ENCODE data around the gene COLEC11. TPM values are rescaled to one million over a fixed set of nuclear protein-coding genes. Genes with fewer than 3 reads are reported as not detected.
A peak's percentile ranks its signal among the peaks of the same experiment; 100 is the strongest.
"Not testable (repeated sequence)": the region's sequence is repeated elsewhere in the genome, so short reads cannot be mapped to it uniquely, and the experiment has no call there.

The COLEC11 gene
- total and polyA plus RNA-seq, 12 donors, result 16.8 to 155 (median 69.3) TPM

- H3K27me3 ChIP-seq; H3K4me3 ChIP-seq; H3K4me1 ChIP-seq (replicated peaks in 1 of 2); H3K27ac ChIP-seq; H3K9me3 ChIP-seq (replicated peaks in 1 of 3); intact Hi-C loops (cut with DNase I); H3K36me3 ChIP-seq (replicated peaks in 1 of 2): not testable (repeated sequence)
- peak in 2 of 7 donors; percentile 3 to 17 for DNase-seq
- WGBS, 4 donors, result 88 to 98% (median 93%) methylated on average over 15 to 25 of the region's 25 CpGs
Measured at GRCh38 chr2:3616435-3617197, 21.7 kb downstream of the COLEC11 start.

GRCh38 chr2:3617198-3617890, 22.4 kb downstream of the COLEC11 start:
- Histone ChIP-seq H3K9me3 (replicated peaks in 1 of 3) (no peaks in the 10 kb centered on the region), H3K4me3 (no peak overlapping the region), H3K36me3 (replicated peaks in 1 of 2) (no peaks in the 10 kb centered on the region), H3K27ac (no peak overlapping the region), H3K27me3 (no peaks in the 10 kb centered on the region), H3K4me1 (replicated peaks in 1 of 2) (no peaks in the 10 kb centered on the region)
- TF ChIP-seq POLR2A (IDR thresholded peaks at IDR 0.05), result no peak
- TF ChIP-seq CTCF (IDR thresholded peaks at IDR 0.05), result no peak
- intact Hi-C loops (cut with DNase I), result no loop called here
- WGBS, 4 donors, result 91 to 97% (median 95%) methylated on average over 21 of the region's 21 CpGs
- DNase-seq, result peak in 2 of 7 donors; percentile 6 to 18

GRCh38 chr2:3618367-3618766, 23.5 kb downstream of the COLEC11 start:
- H3K27ac ChIP-seq, result no peak overlapping the region
- H3K27me3 ChIP-seq, result no peaks in the 10 kb centered on the region
- no peaks in the 10 kb centered on the region for H3K9me3 ChIP-seq (replicated peaks in 1 of 3)
- no peaks in the 10 kb centered on the region for H3K36me3 ChIP-seq (replicated peaks in 1 of 2)
- no peak for TF ChIP-seq CTCF (IDR thresholded peaks at IDR 0.05)
- no peak for TF ChIP-seq POLR2A (IDR thresholded peaks at IDR 0.05)
- intact Hi-C loops (cut with DNase I), result no loop called here
- no peaks in the 10 kb centered on the region for H3K4me1 ChIP-seq (replicated peaks in 1 of 2)
- no peak overlapping the region for H3K4me3 ChIP-seq
- DNase-seq, result no peak

GRCh38 chr2:3619033-3619432, 24.1 kb downstream of the COLEC11 start:
- Histone ChIP-seq H3K4me1 (replicated peaks in 1 of 2) (no peaks in the 10 kb centered on the region), H3K36me3 (replicated peaks in 1 of 2) (no peaks in the 10 kb centered on the region), H3K4me3 (no peak overlapping the region), H3K27me3 (no peaks in the 10 kb centered on the region), H3K9me3 (replicated peaks in 1 of 3) (no peaks in the 10 kb centered on the region), H3K27ac (no peak overlapping the region)
- no peak for TF ChIP-seq CTCF (IDR thresholded peaks at IDR 0.05)
- TF ChIP-seq POLR2A (IDR thresholded peaks at IDR 0.05), result no peak
- WGBS, 4 donors, result 83 to 94% (median 88%) methylated on average over 2 of the region's 2 CpGs
- no peak for DNase-seq
- intact Hi-C loops (cut with DNase I), result no loop called here

GRCh38 chr2:3619661-3620060, 24.7 kb downstream of the COLEC11 start:
- DNase-seq, result peak in 1 of 7 donors; percentile 10
- 91 to 96% (median 93%) methylated on average over 9 of the region's 9 CpGs for WGBS, 4 donors
- H3K4me1 ChIP-seq (replicated peaks in 1 of 2); H3K27me3 ChIP-seq; H3K4me3 ChIP-seq; H3K36me3 ChIP-seq (replicated peaks in 1 of 2); H3K27ac ChIP-seq; H3K9me3 ChIP-seq (replicated peaks in 1 of 3); intact Hi-C loops (cut with DNase I): not testable (repeated sequence)

All from adrenal gland (tissue), 12 donors.